Fibroblast of skin of back (primary cell): ENCODE data around the gene OR1D2. TPM values are rescaled to one million over a fixed set of nuclear protein-coding genes. Genes with fewer than 3 reads are reported as not detected.
"Not testable (repeated sequence)": the region's sequence is repeated elsewhere in the genome, so short reads cannot be mapped to it uniquely, and the experiment has no call there.

Source experiments
- DNase-seq: peaks from one replicate; pipeline ENCODE4 v3.0.0-alpha.2; 2013
- polyA plus RNA-seq, 2 experiments: library from polyadenylated mRNA; unstranded; fragments of 120-200 nt; gene quantifications; one replicate each; pipeline ENCODE4 v1.2.1, GENCODE V29; 2013; ENCODE audit not compliant: insufficient read length in 2 of 2

Gene OR1D2, protein sequence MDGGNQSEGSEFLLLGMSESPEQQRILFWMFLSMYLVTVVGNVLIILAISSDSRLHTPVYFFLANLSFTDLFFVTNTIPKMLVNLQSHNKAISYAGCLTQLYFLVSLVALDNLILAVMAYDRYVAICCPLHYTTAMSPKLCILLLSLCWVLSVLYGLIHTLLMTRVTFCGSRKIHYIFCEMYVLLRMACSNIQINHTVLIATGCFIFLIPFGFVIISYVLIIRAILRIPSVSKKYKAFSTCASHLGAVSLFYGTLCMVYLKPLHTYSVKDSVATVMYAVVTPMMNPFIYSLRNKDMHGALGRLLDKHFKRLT
- not detected for polyA plus RNA-seq (2013, experiment 1 of 2; ENCODE audit: insufficient read length)
- polyA plus RNA-seq (2013, experiment 2 of 2; ENCODE audit: insufficient read length) = not detected

- DNase-seq = no peak
These were observed at the start of gene OR1D2 for GRCh38 chr17:3104322-3104721. Gene OR1D2, minus strand, starts transcription at chr17:3104422. Its CDS starts 11,426 bp downstream, at chr17:3092996.

- DNase-seq = not testable (repeated sequence)
These were observed 33.3 kb upstream of the OR1D2 start for GRCh38 chr17:3137494-3137893.

DNA sequence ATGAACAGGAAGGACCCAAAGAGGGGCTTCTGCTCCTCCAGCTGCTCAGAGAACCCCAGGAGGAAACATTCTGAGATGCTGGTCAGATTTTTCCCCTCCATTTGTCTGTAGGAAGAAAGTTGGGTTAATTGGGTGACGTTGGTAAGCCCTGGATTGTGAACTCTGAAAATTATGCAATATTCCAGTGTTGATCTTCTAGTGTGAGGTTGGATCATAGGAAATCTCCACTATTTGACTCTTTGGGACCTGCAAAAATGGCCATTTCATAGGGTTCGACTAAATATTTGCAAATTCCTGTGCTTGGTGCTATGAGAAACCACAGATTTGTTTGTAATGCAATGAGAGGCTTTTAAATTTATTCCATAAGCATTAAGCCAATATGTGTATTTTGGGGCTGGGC is 23.2 kb upstream of the OR1D2 start, which contains the start of gene OR1G1:
OR1G1 (minus strand) TSS at position 101 of the 400 bp plus-strand sequence; CDS start at position 101, 0 bp downstream.
- no peak for DNase-seq

DNA sequence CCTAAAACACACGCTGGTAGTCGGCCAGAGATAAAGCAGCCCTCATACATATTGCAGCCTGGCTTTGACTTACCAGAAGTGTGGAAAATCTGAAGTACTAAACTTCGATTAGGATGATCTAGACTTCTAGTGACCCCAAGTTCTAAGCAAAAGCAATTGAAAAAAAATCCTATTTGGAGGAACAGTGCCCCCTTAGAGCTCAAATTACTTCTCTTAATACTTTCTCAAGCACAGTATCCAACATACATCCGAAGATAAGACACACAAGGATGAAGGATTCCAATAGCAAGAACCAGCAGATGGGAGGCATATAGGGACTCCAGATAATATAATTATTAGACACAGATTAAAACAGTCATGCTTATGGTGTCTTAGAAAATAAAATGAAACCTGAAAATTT is 30.4 kb downstream of the OR1D2 start:
- DNase-seq = peak; percentile 3

GRCh38 chr17:3065192-3065591 is 39.0 kb downstream of the OR1D2 start:
- DNase-seq = not testable (repeated sequence)

- DNase-seq = not testable (repeated sequence)
These were observed 40.7 kb downstream of the OR1D2 start, which contains the start of gene OR1D5 for GRCh38 chr17:3063507-3063906. Gene OR1D5, minus strand, starts transcription at chr17:3063607. Its CDS starts 0 bp downstream, at chr17:3063607.

- not testable (repeated sequence) for DNase-seq
These were observed 41.3 kb downstream of the OR1D2 start for GRCh38 chr17:3062824-3063377.

DNA sequence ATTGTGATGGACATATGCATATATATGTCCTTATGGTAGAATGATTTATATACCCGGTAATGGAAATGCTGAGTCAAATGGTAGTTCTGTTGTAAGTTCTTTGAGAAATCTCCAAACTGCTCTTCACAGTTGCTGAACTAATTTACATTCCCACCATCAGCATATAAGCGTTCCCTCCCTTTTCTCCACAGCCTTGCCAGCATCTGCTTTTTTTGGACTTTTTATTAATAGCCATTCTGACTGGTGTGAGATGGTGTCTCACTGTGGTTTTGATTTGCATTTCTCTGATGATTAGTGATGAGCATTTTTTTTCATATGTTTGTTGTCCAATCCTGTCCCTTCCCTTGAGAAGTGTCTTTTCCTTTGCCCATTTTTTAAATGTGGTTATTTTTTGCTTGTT is 49.4 kb downstream of the OR1D2 start:
- not testable (repeated sequence) for DNase-seq

GRCh38 chr17:3049705-3050295 is 54.4 kb downstream of the OR1D2 start:
- DNase-seq = peak; percentile 19

- peak; percentile 99 for DNase-seq
These were observed 55.3 kb downstream of the OR1D2 start for GRCh38 chr17:3048727-3049471.

- no peak for DNase-seq
These were observed 57.5 kb downstream of the OR1D2 start for GRCh38 chr17:3046753-3047152.

DNA sequence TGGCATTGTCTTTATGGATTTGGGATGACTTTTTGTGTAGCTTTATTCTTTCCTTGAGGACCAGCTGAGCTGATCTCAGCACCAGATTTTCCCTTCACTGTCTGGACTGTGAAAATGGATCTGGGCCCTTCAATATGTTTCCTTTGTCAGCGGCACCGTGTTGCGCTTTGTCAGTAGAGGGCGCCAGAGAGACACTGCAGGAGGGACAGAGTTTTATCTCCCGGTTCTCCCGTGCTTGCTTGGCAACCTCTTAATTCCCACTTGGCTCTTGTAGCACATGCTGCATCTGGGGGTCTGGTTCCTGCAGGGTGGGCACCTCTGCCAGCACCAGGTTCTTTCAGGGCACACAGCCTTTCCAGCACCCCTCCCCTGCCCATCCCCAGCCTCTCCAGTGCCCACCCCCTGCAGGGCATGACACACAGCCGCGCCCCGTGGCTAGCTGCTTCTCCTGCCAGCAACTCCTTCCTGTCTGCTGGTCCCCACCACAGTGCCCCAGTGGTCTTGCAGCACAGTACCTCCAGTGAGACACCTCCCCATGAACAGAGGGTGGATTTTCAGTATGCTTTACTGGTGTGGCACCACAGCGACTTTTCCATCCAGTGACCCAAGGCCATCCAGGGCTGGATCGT is 60.4 kb downstream of the OR1D2 start:
- DNase-seq = no peak

DNA sequence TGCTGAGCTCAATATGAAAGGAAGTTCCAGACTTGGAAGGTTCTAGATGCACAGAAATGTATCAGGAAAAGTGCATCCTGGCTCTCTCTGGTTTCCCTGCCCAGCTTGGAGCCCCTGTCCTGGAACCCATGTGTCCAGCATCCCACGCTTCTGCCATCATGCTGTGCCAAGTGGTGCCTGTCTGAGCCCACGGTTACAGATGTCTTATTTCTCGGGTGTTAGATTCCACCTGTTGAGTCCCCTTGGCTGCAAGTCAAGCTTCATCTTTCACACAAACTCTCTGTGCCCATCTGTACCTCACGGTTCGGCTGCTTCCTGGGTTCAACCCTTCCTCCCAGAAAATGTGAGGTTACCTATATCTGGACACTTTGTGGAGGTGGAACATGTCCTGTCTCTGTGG is 63.3 kb downstream of the OR1D2 start:
- DNase-seq = no peak

DNA sequence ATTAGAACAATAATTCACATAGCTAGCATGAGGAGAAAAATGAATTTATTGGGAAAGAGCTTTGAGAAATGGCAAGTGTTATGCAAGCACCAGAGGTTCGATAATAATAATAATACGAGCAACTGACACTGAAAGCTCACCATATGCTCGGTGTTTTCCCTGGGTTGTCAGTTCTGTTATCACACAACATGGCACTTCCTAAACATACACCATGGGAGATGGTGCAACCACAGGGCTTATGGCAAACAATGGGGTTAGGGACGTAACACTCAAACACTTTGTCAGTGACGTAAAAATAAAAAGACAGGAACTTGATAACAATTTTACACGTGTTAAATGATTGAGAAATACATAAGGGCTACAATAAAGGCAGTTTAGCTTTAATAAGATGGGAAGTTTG is 64.5 kb downstream of the OR1D2 start:
- no peak for DNase-seq

- no peak for DNase-seq
These were observed 65.3 kb downstream of the OR1D2 start for GRCh38 chr17:3038941-3039340.
